Measurements from ENCODE around the gene RYR1.

DNA sequence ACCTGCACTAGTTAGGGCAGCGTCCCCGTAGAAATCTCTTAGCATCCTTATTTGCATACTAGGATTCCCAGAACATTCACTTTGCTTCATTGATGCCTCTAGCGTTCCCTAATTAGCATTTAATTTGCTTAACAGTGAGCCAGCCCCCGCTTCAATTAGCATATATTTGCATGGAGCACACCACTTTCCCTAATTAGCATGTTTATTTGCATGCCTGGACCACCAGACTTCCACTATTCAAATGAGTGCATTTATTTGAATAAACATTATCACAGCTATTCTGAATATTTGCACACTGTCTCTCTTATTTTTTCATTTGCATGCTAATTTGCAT lies 69.6 kb downstream of the RYR1 start:
- TF ChIP-seq, protein P1, sequence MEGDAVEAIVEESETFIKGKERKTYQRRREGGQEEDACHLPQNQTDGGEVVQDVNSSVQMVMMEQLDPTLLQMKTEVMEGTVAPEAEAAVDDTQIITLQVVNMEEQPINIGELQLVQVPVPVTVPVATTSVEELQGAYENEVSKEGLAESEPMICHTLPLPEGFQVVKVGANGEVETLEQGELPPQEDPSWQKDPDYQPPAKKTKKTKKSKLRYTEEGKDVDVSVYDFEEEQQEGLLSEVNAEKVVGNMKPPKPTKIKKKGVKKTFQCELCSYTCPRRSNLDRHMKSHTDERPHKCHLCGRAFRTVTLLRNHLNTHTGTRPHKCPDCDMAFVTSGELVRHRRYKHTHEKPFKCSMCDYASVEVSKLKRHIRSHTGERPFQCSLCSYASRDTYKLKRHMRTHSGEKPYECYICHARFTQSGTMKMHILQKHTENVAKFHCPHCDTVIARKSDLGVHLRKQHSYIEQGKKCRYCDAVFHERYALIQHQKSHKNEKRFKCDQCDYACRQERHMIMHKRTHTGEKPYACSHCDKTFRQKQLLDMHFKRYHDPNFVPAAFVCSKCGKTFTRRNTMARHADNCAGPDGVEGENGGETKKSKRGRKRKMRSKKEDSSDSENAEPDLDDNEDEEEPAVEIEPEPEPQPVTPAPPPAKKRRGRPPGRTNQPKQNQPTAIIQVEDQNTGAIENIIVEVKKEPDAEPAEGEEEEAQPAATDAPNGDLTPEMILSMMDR (IDR thresholded peaks at IDR 0.05): no peak
- TF ChIP-seq POLR2AphosphoS5 (IDR thresholded peaks at IDR 0.05) (no peak), POLR2A (IDR thresholded peaks at IDR 0.05) (no peak), EP300 (IDR thresholded peaks at IDR 0.05) (no peak)
